Neuron (in vitro differentiated cells): ENCODE results near the gene TMEM120B.

Experiments used
- H2AFZ ChIP-seq: one replicate; pipeline ENCODE4 v1.6.1; 2013; ENCODE audit warnings: low read depth, mild to moderate bottlenecking, inconsistent platforms, low read length, moderate library complexity
- H3K27me3 ChIP-seq: one replicate; pipeline ENCODE4 v1.6.1; 2013; ENCODE audit warnings: low read length; ENCODE audit not compliant: insufficient read depth
- H3K36me3 ChIP-seq: one replicate; pipeline ENCODE4 v1.6.1; 2013; ENCODE audit warnings: low read length; ENCODE audit not compliant: insufficient read depth
- H3K4me1 ChIP-seq: one replicate; pipeline ENCODE4 v1.6.1; 2013; ENCODE audit warnings: low read length; ENCODE audit not compliant: insufficient read depth
- H3K4me3 ChIP-seq: 2 replicates; pipeline ENCODE4 v1.5.1; 2013; ENCODE audit warnings: mild to moderate bottlenecking, low read length, moderate library complexity
- H3K9me3 ChIP-seq: one replicate; pipeline ENCODE4 v1.6.1; 2013; ENCODE audit warnings: low read length

TMEM120B gene

GRCh38 chr12:121804417-121805111, 92.0 kb downstream of the TMEM120B start:
- Histone ChIP-seq H2AFZ (no peak overlapping the region), H3K4me1 (peaks cover 31% of the 10 kb centered on the region), H3K4me3 (peak overlapping the region; percentile 88), H3K27me3 (no peaks in the 10 kb centered on the region), H3K9me3 (no peaks in the 10 kb centered on the region), H3K36me3 (peaks cover 16% of the 10 kb centered on the region)

- Histone ChIP-seq H3K4me3 (peak overlapping the region; percentile 88), H3K36me3 (peaks cover 24% of the 10 kb centered on the region), H3K4me1 (peaks cover 29% of the 10 kb centered on the region), H2AFZ (no peak overlapping the region), H3K9me3 (no peaks in the 10 kb centered on the region), H3K27me3 (no peaks in the 10 kb centered on the region)
Observed at GRCh38 chr12:121805171-121806008, 92.8 kb downstream of the TMEM120B start.

- Histone ChIP-seq H3K4me1 (peaks cover 30% of the 10 kb centered on the region), H3K36me3 (peaks cover 31% of the 10 kb centered on the region), H3K9me3 (no peaks in the 10 kb centered on the region), H2AFZ (no peak overlapping the region), H3K27me3 (no peaks in the 10 kb centered on the region), H3K4me3 (peak overlapping the region; percentile 88)
Observed at GRCh38 chr12:121806009-121806545, 93.5 kb downstream of the TMEM120B start.

- peaks cover 33% of the 10 kb centered on the region for H3K36me3 ChIP-seq
- peaks cover 31% of the 10 kb centered on the region for H3K4me1 ChIP-seq
- H2AFZ ChIP-seq: no peak overlapping the region
- no peaks in the 10 kb centered on the region for H3K9me3 ChIP-seq
- no peaks in the 10 kb centered on the region for H3K27me3 ChIP-seq
- H3K4me3 ChIP-seq: peak overlapping the region; percentile 88
Observed at GRCh38 chr12:121806546-121807423, 94.2 kb downstream of the TMEM120B start.

GRCh38 chr12:121807642-121808347, 95.2 kb downstream of the TMEM120B start:
- no peak overlapping the region for H3K4me3 ChIP-seq
- no peaks in the 10 kb centered on the region for H3K9me3 ChIP-seq
- peaks cover 32% of the 10 kb centered on the region for H3K4me1 ChIP-seq
- H3K36me3 ChIP-seq: peaks cover 39% of the 10 kb centered on the region
- H3K27me3 ChIP-seq: no peaks in the 10 kb centered on the region
- no peak overlapping the region for H2AFZ ChIP-seq

GRCh38 chr12:121808623-121809022, 96.1 kb downstream of the TMEM120B start:
- Histone ChIP-seq H2AFZ (no peak overlapping the region), H3K36me3 (peaks cover 41% of the 10 kb centered on the region), H3K4me1 (peaks cover 30% of the 10 kb centered on the region)

GRCh38 chr12:121809712-121810116, 97.2 kb downstream of the TMEM120B start:
- Histone ChIP-seq H3K4me3 (no peak overlapping the region), H3K36me3 (peaks cover 47% of the 10 kb centered on the region), H3K9me3 (no peaks in the 10 kb centered on the region), H3K4me1 (peaks cover 30% of the 10 kb centered on the region), H3K27me3 (no peaks in the 10 kb centered on the region), H2AFZ (no peak overlapping the region)

More at GRCh38 chr12:121808623-121809022, 96.1 kb downstream of the TMEM120B start:
- no peaks in the 10 kb centered on the region for H3K27me3 ChIP-seq
- no peaks in the 10 kb centered on the region for H3K9me3 ChIP-seq
- H3K4me3 ChIP-seq: no peak overlapping the region

- H3K4me3 ChIP-seq: no peak overlapping the region
- H3K27me3 ChIP-seq: no peaks in the 10 kb centered on the region
- H3K9me3 ChIP-seq: no peaks in the 10 kb centered on the region
- peaks cover 30% of the 10 kb centered on the region for H3K4me1 ChIP-seq
- peaks cover 50% of the 10 kb centered on the region for H3K36me3 ChIP-seq
- no peak overlapping the region for H2AFZ ChIP-seq
Observed at GRCh38 chr12:121810234-121810817, 97.8 kb downstream of the TMEM120B start.

GRCh38 chr12:121810833-121811433, 98.4 kb downstream of the TMEM120B start:
- Histone ChIP-seq H3K36me3 (peaks cover 50% of the 10 kb centered on the region), H3K4me1 (peaks cover 26% of the 10 kb centered on the region), H3K4me3 (no peak overlapping the region), H3K27me3 (no peaks in the 10 kb centered on the region), H2AFZ (no peak overlapping the region), H3K9me3 (no peaks in the 10 kb centered on the region)

GRCh38 chr12:121811434-121812319, 99.1 kb downstream of the TMEM120B start:
- peaks cover 19% of the 10 kb centered on the region for H3K4me1 ChIP-seq
- peak overlapping the region; percentile 43 for H3K4me3 ChIP-seq
- no peak overlapping the region for H2AFZ ChIP-seq
- peaks cover 56% of the 10 kb centered on the region for H3K36me3 ChIP-seq
- H3K9me3 ChIP-seq: no peaks in the 10 kb centered on the region
- no peaks in the 10 kb centered on the region for H3K27me3 ChIP-seq

- Histone ChIP-seq H3K36me3 (peaks cover 63% of the 10 kb centered on the region), H3K9me3 (no peaks in the 10 kb centered on the region), H3K4me3 (peak overlapping the region; percentile 43), H3K27me3 (no peaks in the 10 kb centered on the region), H3K4me1 (peaks cover 13% of the 10 kb centered on the region), H2AFZ (no peak overlapping the region)
Observed at GRCh38 chr12:121812320-121812871, 99.8 kb downstream of the TMEM120B start.
